Liver (tissue), 9 donors: Measurements from ENCODE around the gene RERE. TPM values are rescaled to one million over a fixed set of nuclear protein-coding genes. Genes with fewer than 3 reads are reported as not detected.

ENCODE experiments used
- DNase-seq: peaks from one replicate; pipeline ENCODE4 v3.0.0-alpha.2; 2017; ENCODE audit warnings: low spot score
- H3K27ac ChIP-seq, 2 donors: one replicate each; pipeline ENCODE4 v1.7.0; 2013; ENCODE audit warnings: inconsistent platforms in 2 of 2, low read length in 2 of 2, control low read depth in 1 of 2, low read depth in 1 of 2, mild to moderate bottlenecking in 1 of 2
- H3K27me3 ChIP-seq, 4 donors: one replicate each; pipeline versions ENCODE4 v1.6.1 to v1.7.0; 2013; ENCODE audit warnings: low read length in 3 of 4, inconsistent platforms in 1 of 4, mild to moderate bottlenecking in 1 of 4, moderate library complexity in 1 of 4; ENCODE audit not compliant: control insufficient read depth in 4 of 4, insufficient read depth in 4 of 4
- H3K36me3 ChIP-seq, 4 donors: one replicate each; pipeline versions ENCODE4 v1.6.1 to v1.7.0; 2013; ENCODE audit warnings: low read length in 3 of 4, mild to moderate bottlenecking in 3 of 4, low read depth in 1 of 4, moderate library complexity in 1 of 4; ENCODE audit not compliant: control insufficient read depth in 4 of 4, insufficient read depth in 3 of 4
- H3K4me1 ChIP-seq, 4 donors: one replicate each; pipeline versions ENCODE4 v1.6.1 to v1.7.0; 2013; ENCODE audit warnings: low read length in 3 of 4, mild to moderate bottlenecking in 3 of 4, moderate library complexity in 1 of 4; ENCODE audit not compliant: control insufficient read depth in 4 of 4, insufficient read depth in 4 of 4
- H3K4me3 ChIP-seq, 3 donors: one replicate each; pipeline versions ENCODE4 v1.6.1 to v1.7.0; 2013; ENCODE audit warnings: low read length in 3 of 3, control low read depth in 1 of 3, low read depth in 1 of 3, mild to moderate bottlenecking in 1 of 3
- H3K9ac ChIP-seq, 2 donors: one replicate each; pipeline ENCODE4 v1.7.0; 2013; ENCODE audit warnings: low read length in 2 of 2, mild to moderate bottlenecking in 2 of 2, moderate library complexity in 2 of 2, control low read depth in 1 of 2, low read depth in 1 of 2
- H3K9me3 ChIP-seq, 4 donors: one replicate each; pipeline versions ENCODE4 v1.6.1 to v1.7.0; 2013; ENCODE audit warnings: low read length in 3 of 4; ENCODE audit not compliant: control insufficient read depth in 4 of 4
- EGR1 ChIP-seq, 2 donors: IDR thresholded peaks; 2 replicates each; pipeline ENCODE4 v1.6.1; 2016 to 2018; ENCODE audit warnings: antibody characterized with exemption in 2 of 2, low read depth in 2 of 2
- FOXA2 ChIP-seq: IDR thresholded peaks from 2 replicates; pipeline ENCODE4 v1.6.1; 2016; ENCODE audit warnings: antibody characterized with exemption
- GABPA ChIP-seq, 2 donors: IDR thresholded peaks in 1 of 2; conservative IDR thresholded peaks in 1 of 2; 2 replicates each; pipeline ENCODE4 v1.6.1; 2016; ENCODE audit warnings: antibody characterized with exemption in 2 of 2, mild to moderate bottlenecking in 1 of 2, moderate library complexity in 1 of 2
- HNF4G ChIP-seq: IDR thresholded peaks from 2 replicates; pipeline ENCODE4 v1.6.1; 2016; ENCODE audit warnings: antibody characterized with exemption
- JUND ChIP-seq, 2 donors: IDR thresholded peaks; 2 replicates each; pipeline ENCODE4 v1.6.1; 2016; ENCODE audit warnings: antibody characterized with exemption in 2 of 2
- MAX ChIP-seq: IDR thresholded peaks from 2 replicates; pipeline ENCODE4 v1.6.1; 2016; ENCODE audit warnings: antibody characterized with exemption
- NR2F2 ChIP-seq: IDR thresholded peaks from 2 replicates; pipeline ENCODE4 v1.6.1; 2016; ENCODE audit warnings: antibody characterized with exemption
- RAD21 ChIP-seq, 2 donors: IDR thresholded peaks; 2 replicates each; pipeline ENCODE4 v1.6.1; 2016; ENCODE audit warnings: antibody characterized with exemption in 2 of 2, mild to moderate bottlenecking in 2 of 2
- REST ChIP-seq: IDR thresholded peaks from 2 replicates; pipeline ENCODE4 v1.6.1; 2016; ENCODE audit warnings: antibody characterized with exemption, mild to moderate bottlenecking
- RXRA ChIP-seq, 2 donors: IDR thresholded peaks; 2 replicates each; pipeline ENCODE4 v1.6.1; 2017 to 2018; ENCODE audit warnings: antibody characterized with exemption in 2 of 2, mild to moderate bottlenecking in 1 of 2
- SP1 ChIP-seq: IDR thresholded peaks from 2 replicates; pipeline ENCODE4 v1.6.1; 2018; ENCODE audit warnings: antibody characterized with exemption, mild to moderate bottlenecking
- TAF1 ChIP-seq: conservative IDR thresholded peaks from 2 replicates; pipeline ENCODE4 v1.6.1; 2016; ENCODE audit warnings: antibody characterized with exemption, mild to moderate bottlenecking
- YY1 ChIP-seq: IDR thresholded peaks from 2 replicates; pipeline ENCODE4 v1.6.1; 2016; ENCODE audit warnings: antibody characterized with exemption, mild to moderate bottlenecking
- ZBTB33 ChIP-seq: IDR thresholded peaks from 2 replicates; pipeline ENCODE4 v1.6.1; 2016; ENCODE audit warnings: antibody characterized with exemption
- WGBS: extraction: QIAGEN DNeasy Blood & Tissue Kit; methylation state at CpG from one replicate; pipeline ENCODE4 v1.1.7; 2013; 5-methylcytosine and 5-hydroxymethylcytosine counted together
- polyA plus RNA-seq, 2 donors: library from polyadenylated mRNA; stranded (reverse) in 1 of 2; unstranded in 1 of 2; fragments of 200-250 nt in 1 of 2; fragments of >200 nt in 1 of 2; fragmentation: Nextera tagmentation in 1 of 2; extraction: Ambion mirVana in 1 of 2; gene quantifications; one replicate each; pipeline versions ENCODE4 v1.2.1 to v1.2.3, GENCODE V29; 2013 to 2015
- total RNA-seq, 2 donors: library from RNA; depleted of rRNA; stranded (reverse); fragments of >200 nt; gene quantifications; one replicate each; pipeline ENCODE4 v1.2.3, GENCODE V29; 2014
- TF ChIP-seq, protein P1 (sequence below): fragments of 150-350 bp; IDR thresholded peaks from 2 replicates; pipeline ENCODE4 v1.5.1; 2017; ENCODE audit warnings: improper control_type of control experiment, low read depth, low read length; ENCODE audit not compliant: missing input control
- donor health status: healthy.
- donor health status: healthy.
- donor health status: healthy.
- donor health status: healthy.
- donor health status: healthy.

Gene RERE
- total and polyA plus RNA-seq, 4 donors: 9.8 to 49.1 (median 24.8) TPM

DNA sequence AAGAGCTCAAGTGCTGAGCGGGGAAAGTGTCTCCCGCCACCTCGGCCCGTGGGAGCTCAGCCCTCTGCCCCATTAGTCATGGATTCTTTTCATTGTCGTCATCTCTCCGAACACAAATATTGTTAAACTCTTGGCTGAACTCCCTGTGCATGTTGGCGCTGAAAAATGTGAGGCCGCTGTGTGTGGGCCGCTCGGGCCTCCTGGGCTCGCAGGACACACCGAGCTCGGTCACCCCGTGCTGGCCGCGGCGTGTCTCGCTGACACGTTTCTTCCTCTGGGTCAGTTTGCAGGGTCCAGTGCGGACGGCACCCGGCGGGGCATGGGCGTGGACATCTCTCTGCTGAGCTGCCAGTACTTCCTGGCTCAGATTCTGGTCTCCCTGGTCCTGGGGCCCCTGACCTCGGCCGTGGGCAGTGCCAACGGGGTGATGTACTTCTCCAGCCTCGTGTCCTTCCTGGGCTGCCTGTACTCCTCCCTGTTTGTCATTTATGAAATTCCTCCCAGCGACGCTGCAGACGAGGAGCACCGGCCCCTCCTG lies 473.9 kb downstream of the RERE start:
- no peaks in the 10 kb centered on the region for H3K27me3 ChIP-seq
- no peak overlapping the region for H3K9ac ChIP-seq
- H3K4me3 ChIP-seq: no peak overlapping the region
- WGBS: 78% methylated on average over 32 of the region's 32 CpGs
- DNase-seq: no peak
- H3K27ac ChIP-seq: peak overlapping the region in 1 of 2 donors; percentile 57
- H3K9me3 ChIP-seq: no peaks in the 10 kb centered on the region
- H3K36me3 ChIP-seq: no peaks in the 10 kb centered on the region
- TF ChIP-seq FOXA2: no peak
- peak; percentile 33 for TF ChIP-seq SP1
- TF ChIP-seq EGR1 (IDR thresholded peaks at IDR 0.05; ENCODE audit: low read depth in 2 of 2): no peak
- TF ChIP-seq MAX: no peak
- no peak for TF ChIP-seq ZBTB33
- peak in 1 of 2 donors; percentile 33 for TF ChIP-seq JUND (IDR thresholded peaks at IDR 0.05)
- TF ChIP-seq NR2F2: peak; percentile 55
- no peak for TF ChIP-seq REST
- TF ChIP-seq RXRA (IDR thresholded peaks at IDR 0.05): peak; percentile 22 to 31
- H3K4me1 ChIP-seq: no peaks in the 10 kb centered on the region

- Histone ChIP-seq H3K9ac (no peak overlapping the region), H3K27me3 (no peaks in the 10 kb centered on the region), H3K4me1 (no peaks in the 10 kb centered on the region), H3K27ac (peak overlapping the region in 1 of 2 donors; percentile 57), H3K9me3 (no peaks in the 10 kb centered on the region), H3K36me3 (no peaks in the 10 kb centered on the region), H3K4me3 (no peak overlapping the region)
- no peak for DNase-seq
- TF ChIP-seq YY1: no peak
- TF ChIP-seq, protein P1, sequence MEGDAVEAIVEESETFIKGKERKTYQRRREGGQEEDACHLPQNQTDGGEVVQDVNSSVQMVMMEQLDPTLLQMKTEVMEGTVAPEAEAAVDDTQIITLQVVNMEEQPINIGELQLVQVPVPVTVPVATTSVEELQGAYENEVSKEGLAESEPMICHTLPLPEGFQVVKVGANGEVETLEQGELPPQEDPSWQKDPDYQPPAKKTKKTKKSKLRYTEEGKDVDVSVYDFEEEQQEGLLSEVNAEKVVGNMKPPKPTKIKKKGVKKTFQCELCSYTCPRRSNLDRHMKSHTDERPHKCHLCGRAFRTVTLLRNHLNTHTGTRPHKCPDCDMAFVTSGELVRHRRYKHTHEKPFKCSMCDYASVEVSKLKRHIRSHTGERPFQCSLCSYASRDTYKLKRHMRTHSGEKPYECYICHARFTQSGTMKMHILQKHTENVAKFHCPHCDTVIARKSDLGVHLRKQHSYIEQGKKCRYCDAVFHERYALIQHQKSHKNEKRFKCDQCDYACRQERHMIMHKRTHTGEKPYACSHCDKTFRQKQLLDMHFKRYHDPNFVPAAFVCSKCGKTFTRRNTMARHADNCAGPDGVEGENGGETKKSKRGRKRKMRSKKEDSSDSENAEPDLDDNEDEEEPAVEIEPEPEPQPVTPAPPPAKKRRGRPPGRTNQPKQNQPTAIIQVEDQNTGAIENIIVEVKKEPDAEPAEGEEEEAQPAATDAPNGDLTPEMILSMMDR: no peak
- no peak for TF ChIP-seq HNF4G
- no peak for TF ChIP-seq MAX
- TF ChIP-seq SP1: no peak
- TF ChIP-seq FOXA2: no peak
- no peak for TF ChIP-seq TAF1
- no peak for TF ChIP-seq RAD21 (IDR thresholded peaks at IDR 0.05)
- no peak for TF ChIP-seq JUND (IDR thresholded peaks at IDR 0.05)
- no peak for TF ChIP-seq RXRA (IDR thresholded peaks at IDR 0.05)
- TF ChIP-seq GABPA (IDR thresholded peaks at IDR 0.05 in 1 of 2, conservative IDR thresholded peaks at IDR 0.05 in 1 of 2): no peak
- 91% methylated on average over 11 of the region's 11 CpGs for WGBS
These were observed 474.4 kb downstream of the RERE start for GRCh38 chr1:8343044-8343443.
